Activated CD8-positive, alpha-beta T cell treated with anti-CD3 and anti-CD28 coated beads, Interleukin-2, amount 10 ng/mL, durations not matched to agents 7 days and 5 days (primary cell): ENCODE data around the gene ATPAF2. TPM values are rescaled to one million over a fixed set of nuclear protein-coding genes. Genes with fewer than 3 reads are reported as not detected.

Experiments used
- ATAC-seq: fragments of 150-1000 bp; cut with Tn5 transposase; one replicate; pipeline ENCODE4 v1.10.0; 2021; ENCODE audit warnings: moderate library complexity
- CTCF ChIA-PET: fragments of 350-600 bp; sonication (Branson Sonifier 250); formaldehyde crosslinking; loops from one replicate; lab custom pipeline; 2021; ENCODE audit warnings: antibody characterized with exemption; lab: Charles Lee
- POLR2A ChIA-PET: fragments of 350-600 bp; sonication (Branson Sonifier 250); formaldehyde crosslinking; loops from one replicate; lab custom pipeline; 2021; ENCODE audit warnings: antibody characterized with exemption; lab: Charles Lee
- DNase-seq: peaks from one replicate; pipeline ENCODE4 v3.0.0-alpha.2; 2020
- H3K27ac Mint-ChIP-seq: one replicate; pipeline ENCODE4 v1.8.0; 2021; ENCODE audit warnings: mild to moderate bottlenecking, mixed read lengths
- H3K27me3 Mint-ChIP-seq: one replicate; pipeline ENCODE4 v1.8.0; 2021; ENCODE audit warnings: low read depth, mixed read lengths
- H3K36me3 Mint-ChIP-seq: one replicate; pipeline ENCODE4 v1.8.0; 2021; ENCODE audit warnings: low read depth, mixed read lengths
- H3K4me1 Mint-ChIP-seq: one replicate; pipeline ENCODE4 v1.8.0; 2021; ENCODE audit warnings: low read depth, mixed read lengths
- H3K4me3 Mint-ChIP-seq: one replicate; pipeline ENCODE4 v1.8.0; 2021; ENCODE audit warnings: mild to moderate bottlenecking, mixed read lengths
- H3K9me3 Mint-ChIP-seq: one replicate; pipeline ENCODE4 v1.8.0; 2022; ENCODE audit warnings: mixed read lengths; ENCODE audit not compliant: insufficient read depth
- total RNA-seq, 2 experiments: library from RNA; stranded (reverse); gene quantifications; one replicate each; pipeline ENCODE4 v1.2.3, GENCODE V29; 2021

ATPAF2 gene
- total RNA-seq, 2 experiments from 2014 or later = 23.9 to 27.0 TPM

- H3K4me3 Mint-ChIP-seq = no peak overlapping the region
- ATAC-seq = no peak
- peaks cover 2% of the 10 kb centered on the region for H3K4me1 Mint-ChIP-seq
- ChIA-PET POLR2A (no interaction called here), CTCF (no interaction called here)
- no peaks in the 10 kb centered on the region for H3K27me3 Mint-ChIP-seq
- H3K9me3 Mint-ChIP-seq = no peaks in the 10 kb centered on the region
- H3K27ac Mint-ChIP-seq = no peak overlapping the region
- no peak for DNase-seq
- H3K36me3 Mint-ChIP-seq = peaks cover 13% of the 10 kb centered on the region
Measured at GRCh38 chr17:18064053-18064452, 25.1 kb upstream of the ATPAF2 start.

GRCh38 chr17:18059283-18059682 is 20.3 kb upstream of the ATPAF2 start:
- ChIA-PET POLR2A (no interaction called here), CTCF (no interaction called here)
- no peaks in the 10 kb centered on the region for H3K9me3 Mint-ChIP-seq
- H3K27ac Mint-ChIP-seq = no peak overlapping the region
- ATAC-seq = no peak
- H3K4me3 Mint-ChIP-seq = no peak overlapping the region
- H3K4me1 Mint-ChIP-seq = peaks cover 2% of the 10 kb centered on the region
- no peaks in the 10 kb centered on the region for H3K27me3 Mint-ChIP-seq
- peaks cover 19% of the 10 kb centered on the region for H3K36me3 Mint-ChIP-seq
- no peak for DNase-seq

- Mint-ChIP-seq H3K4me3 (no peak overlapping the region), H3K9me3 (no peaks in the 10 kb centered on the region), H3K27me3 (no peaks in the 10 kb centered on the region), H3K4me1 (peaks cover 2% of the 10 kb centered on the region), H3K36me3 (peaks cover 17% of the 10 kb centered on the region), H3K27ac (no peak overlapping the region)
- ATAC-seq = no peak
- ChIA-PET CTCF (no interaction called here), POLR2A (no interaction called here)
- no peak for DNase-seq
Measured at GRCh38 chr17:18056214-18056613, 17.2 kb upstream of the ATPAF2 start.

GRCh38 chr17:18055597-18055996 is 16.6 kb upstream of the ATPAF2 start:
- no peaks in the 10 kb centered on the region for H3K27me3 Mint-ChIP-seq
- CTCF ChIA-PET = no interaction called here

GRCh38 chr17:18045691-18046350 is 6.9 kb upstream of the ATPAF2 start:
- H3K4me1 Mint-ChIP-seq = peaks cover 15% of the 10 kb centered on the region
- peaks cover 15% of the 10 kb centered on the region for H3K36me3 Mint-ChIP-seq
- no peaks in the 10 kb centered on the region for H3K9me3 Mint-ChIP-seq
- DNase-seq (no peak), ATAC-seq (no peak)
- no peak overlapping the region for H3K4me3 Mint-ChIP-seq
- ChIA-PET POLR2A (no interaction called here), CTCF (interaction anchor here (1.0 to 1.2 kb wide), 2 partner anchors 12 to 13 kb away, joined by 3 to 4 read pairs; no protein-coding TSS in a partner anchor)
- H3K27ac Mint-ChIP-seq = no peak overlapping the region
- no peaks in the 10 kb centered on the region for H3K27me3 Mint-ChIP-seq

More at GRCh38 chr17:18055597-18055996, 16.6 kb upstream of the ATPAF2 start:
- H3K4me3 Mint-ChIP-seq = no peak overlapping the region
- ATAC-seq = no peak
- no peaks in the 10 kb centered on the region for H3K9me3 Mint-ChIP-seq
- POLR2A ChIA-PET = no interaction called here
- no peak overlapping the region for H3K27ac Mint-ChIP-seq
- no peak for DNase-seq
- H3K36me3 Mint-ChIP-seq = peaks cover 17% of the 10 kb centered on the region
- H3K4me1 Mint-ChIP-seq = peaks cover 2% of the 10 kb centered on the region

- H3K4me3 Mint-ChIP-seq = no peak overlapping the region
- peaks cover 23% of the 10 kb centered on the region for H3K4me1 Mint-ChIP-seq
- no peak for DNase-seq
- no peak for ATAC-seq
- no peaks in the 10 kb centered on the region for H3K9me3 Mint-ChIP-seq
- CTCF ChIA-PET = no interaction called here
- no peaks in the 10 kb centered on the region for H3K27me3 Mint-ChIP-seq
- H3K36me3 Mint-ChIP-seq = peaks cover 15% of the 10 kb centered on the region
- H3K27ac Mint-ChIP-seq = no peak overlapping the region
- POLR2A ChIA-PET = no interaction called here
Measured at GRCh38 chr17:18044609-18045008, 5.6 kb upstream of the ATPAF2 start.

GRCh38 chr17:18043491-18043890 is 4.5 kb upstream of the ATPAF2 start:
- Mint-ChIP-seq H3K4me3 (no peak overlapping the region), H3K27ac (no peak overlapping the region), H3K27me3 (no peaks in the 10 kb centered on the region), H3K4me1 (peaks cover 26% of the 10 kb centered on the region), H3K36me3 (peaks cover 17% of the 10 kb centered on the region), H3K9me3 (no peaks in the 10 kb centered on the region)
- POLR2A ChIA-PET = no interaction called here
- CTCF ChIA-PET = interaction anchor here (0.9 to 1.2 kb wide), 2 partner anchors 10 to 19 kb away, joined by 3 to 10 read pairs; no protein-coding TSS in a partner anchor
- DNase-seq (no peak), ATAC-seq (no peak)

- H3K36me3 Mint-ChIP-seq = peaks cover 17% of the 10 kb centered on the region
- no peaks in the 10 kb centered on the region for H3K27me3 Mint-ChIP-seq
- peaks cover 30% of the 10 kb centered on the region for H3K4me1 Mint-ChIP-seq
- no peak overlapping the region for H3K27ac Mint-ChIP-seq
- DNase-seq (no peak), ATAC-seq (no peak)
- H3K4me3 Mint-ChIP-seq = no peak overlapping the region
- no peaks in the 10 kb centered on the region for H3K9me3 Mint-ChIP-seq
- ChIA-PET CTCF (interaction anchor here (0.9 to 1.2 kb wide), 2 partner anchors 10 to 19 kb away, joined by 3 to 10 read pairs; no protein-coding TSS in a partner anchor), POLR2A (no interaction called here)
Measured at GRCh38 chr17:18042983-18043382, 4.0 kb upstream of the ATPAF2 start.

GRCh38 chr17:18041776-18042175 is 2.8 kb upstream of the ATPAF2 start:
- peaks cover 11% of the 10 kb centered on the region for H3K36me3 Mint-ChIP-seq
- no peaks in the 10 kb centered on the region for H3K9me3 Mint-ChIP-seq
- H3K27ac Mint-ChIP-seq = no peak overlapping the region
- H3K27me3 Mint-ChIP-seq = no peaks in the 10 kb centered on the region
- ChIA-PET CTCF (interaction anchor here (1.0 to 1.3 kb wide), 2 partner anchors 9 to 311 kb away, joined by 3 to 4 read pairs; no protein-coding TSS in a partner anchor), POLR2A (no interaction called here)
- H3K4me1 Mint-ChIP-seq = peaks cover 40% of the 10 kb centered on the region
- ATAC-seq (no peak), DNase-seq (no peak)
- H3K4me3 Mint-ChIP-seq = peak overlapping the region; percentile 86

- ChIA-PET POLR2A (no interaction called here), CTCF (no interaction called here)
- ATAC-seq (no peak), DNase-seq (no peak)
- Mint-ChIP-seq H3K4me1 (peaks cover 40% of the 10 kb centered on the region), H3K4me3 (peak overlapping the region; percentile 86), H3K27ac (peak overlapping the region; percentile 85), H3K9me3 (no peaks in the 10 kb centered on the region), H3K27me3 (no peaks in the 10 kb centered on the region), H3K36me3 (peaks cover 11% of the 10 kb centered on the region)
Measured at GRCh38 chr17:18040261-18040858, 1.4 kb upstream of the ATPAF2 start.

GRCh38 chr17:18039535-18040260 is 730 bp upstream of the ATPAF2 start:
- peak; percentile 57 for DNase-seq
- Mint-ChIP-seq H3K4me3 (peak overlapping the region; percentile 88), H3K27ac (peak overlapping the region; percentile 89), H3K4me1 (peaks cover 40% of the 10 kb centered on the region), H3K9me3 (no peaks in the 10 kb centered on the region), H3K27me3 (no peaks in the 10 kb centered on the region), H3K36me3 (peaks cover 8% of the 10 kb centered on the region)
- peak; percentile 44 for ATAC-seq
- CTCF ChIA-PET = interaction anchor here (1.1 kb wide), 1 partner anchor 543 kb away, joined by 3 read pairs; the partner anchor contains the start of gene RASD1
- POLR2A ChIA-PET = no interaction called here
